GM18870 (cell line): ENCODE results near the gene BPI.
"Not testable (repeated sequence)": the region's sequence is repeated elsewhere in the genome, so short reads cannot be mapped to it uniquely, and the experiment has no call there.

Experiments
- ATAC-seq: cut with Tn5 transposase; IDR thresholded peaks from one replicate; pipeline ENCODE4 v1.9.1; 2021; ENCODE audit warnings: moderate library complexity; ENCODE audit not compliant: unreplicated experiment

Gene BPI

GRCh38 chr20:38331814-38332213 lies 27.9 kb downstream of the BPI start:
- no peak for ATAC-seq

GRCh38 chr20:38334016-38334415 lies 30.1 kb downstream of the BPI start:
- ATAC-seq: no peak

GRCh38 chr20:38336726-38337125 lies 32.8 kb downstream of the BPI start:
- ATAC-seq: no peak

- ATAC-seq: no peak
Observed at GRCh38 chr20:38337561-38338140, 33.7 kb downstream of the BPI start.

GRCh38 chr20:38338849-38339520 lies 35.0 kb downstream of the BPI start:
- ATAC-seq: no peak

- ATAC-seq: not testable (repeated sequence)
Observed at GRCh38 chr20:38339521-38339896, 35.6 kb downstream of the BPI start.

- no peak for ATAC-seq
Observed at GRCh38 chr20:38339997-38340396, 36.0 kb downstream of the BPI start.

- no peak for ATAC-seq
Observed at GRCh38 chr20:38340693-38341092, 36.7 kb downstream of the BPI start.

- no peak for ATAC-seq
Observed at GRCh38 chr20:38342216-38342615, 38.3 kb downstream of the BPI start.

GRCh38 chr20:38342713-38343310 lies 38.9 kb downstream of the BPI start:
- no peak for ATAC-seq

GRCh38 chr20:38343311-38344106 lies 39.6 kb downstream of the BPI start:
- ATAC-seq: no peak

- ATAC-seq: no peak
Observed at GRCh38 chr20:38344107-38344701, 40.2 kb downstream of the BPI start.

GRCh38 chr20:38345643-38346042 lies 41.7 kb downstream of the BPI start:
- no peak for ATAC-seq

- ATAC-seq: no peak
Observed at GRCh38 chr20:38346247-38346651, 42.3 kb downstream of the BPI start, which contains the start of gene LBP. Gene LBP (plus strand): TSS chr20:38346482. CDS start chr20:38346517, 35 bp downstream.

GRCh38 chr20:38346741-38347140 lies 42.8 kb downstream of the BPI start:
- no peak for ATAC-seq

GRCh38 chr20:38349856-38350255 lies 45.9 kb downstream of the BPI start:
- ATAC-seq: no peak

- ATAC-seq: no peak
Observed at GRCh38 chr20:38350879-38351775, 47.2 kb downstream of the BPI start.

GRCh38 chr20:38353316-38353715 lies 49.4 kb downstream of the BPI start:
- no peak for ATAC-seq

GRCh38 chr20:38354227-38354626 lies 50.3 kb downstream of the BPI start:
- ATAC-seq: no peak
